PC-9 (cell line): ENCODE data around the gene SNX25.

ENCODE experiments used
- CTCF ChIP-seq: fragments of 200-600 bp; sonication (generic); conservative IDR thresholded peaks from 2 replicates; pipeline ENCODE4 v1.6.1; 2017; ENCODE audit warnings: mixed run types, antibody characterized with exemption, mild to moderate bottlenecking, moderate library complexity
- EZH2 ChIP-seq: fragments of 200-600 bp; sonication (generic); IDR thresholded peaks from 2 replicates; pipeline ENCODE4 v1.8.0; 2017; ENCODE audit warnings: antibody characterized with exemption, low read depth

- TF ChIP-seq EZH2, result no peak
- no peak for TF ChIP-seq CTCF
Measured at GRCh38 chr4:185395238-185395955, 186.0 kb downstream of the SNX25 start, which contains the start of gene LRP2BP.
